HCEC 1CT (cell line): ENCODE measurements around the gene KASH5.
"Not testable (repeated sequence)": the region's sequence is repeated elsewhere in the genome, so short reads cannot be mapped to it uniquely, and the experiment has no call there.

Source experiments
- DNase-seq: peaks from one replicate; pipeline ENCODE4 v3.0.0-alpha.2; 2017

Gene KASH5

GRCh38 chr19:49440439-49441209, 52.6 kb downstream of the KASH5 start:
- DNase-seq, result no peak

DNA sequence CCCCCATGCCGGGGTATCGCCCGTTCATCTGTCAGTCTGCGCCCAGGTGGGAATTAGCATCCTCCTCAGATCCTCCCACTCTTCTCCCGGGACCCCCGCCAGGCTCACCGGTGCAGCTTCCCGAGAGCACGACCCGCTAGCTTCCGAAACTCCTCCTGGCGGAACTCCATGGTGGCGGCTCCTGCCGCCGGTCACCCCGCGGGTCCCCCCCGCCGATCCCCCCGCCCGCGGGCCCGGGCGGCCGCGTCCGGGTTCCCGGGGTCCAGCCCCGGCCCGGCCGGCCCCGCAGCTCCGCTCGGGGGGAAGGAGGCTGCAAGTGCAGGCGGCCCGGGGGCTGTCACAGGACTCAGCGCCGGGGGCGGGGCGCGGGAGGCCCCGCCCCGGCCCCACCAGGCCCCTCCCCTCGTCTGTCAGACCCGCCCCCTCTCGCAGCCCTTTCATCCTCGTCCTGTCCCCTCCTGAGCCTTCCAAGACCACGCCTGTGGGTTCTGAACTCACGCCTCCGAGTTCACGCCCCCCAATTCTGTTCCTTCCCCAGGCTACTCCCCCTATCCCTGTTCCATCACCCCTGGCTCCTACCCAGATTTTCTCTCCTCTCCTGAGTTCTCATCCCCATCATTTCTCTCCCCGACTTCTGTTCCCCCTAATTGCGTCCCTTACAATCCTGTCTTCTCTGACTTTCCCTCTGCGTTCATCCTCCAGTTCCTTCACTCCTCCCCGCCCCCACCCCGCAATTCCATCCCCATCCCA, 53.3 kb downstream of the KASH5 start, which contains the start of gene SLC17A7:
Gene SLC17A7, minus strand, starts transcription at position 318 of the 750 bp plus-strand sequence. Its CDS starts 148 bp downstream, at position 170.
- DNase-seq, result no peak

- DNase-seq, result no peak
These were observed 53.9 kb downstream of the KASH5 start for GRCh38 chr19:49441960-49442350.

- DNase-seq, result peak; percentile 5
These were observed 54.3 kb downstream of the KASH5 start for GRCh38 chr19:49442354-49442753.

DNA sequence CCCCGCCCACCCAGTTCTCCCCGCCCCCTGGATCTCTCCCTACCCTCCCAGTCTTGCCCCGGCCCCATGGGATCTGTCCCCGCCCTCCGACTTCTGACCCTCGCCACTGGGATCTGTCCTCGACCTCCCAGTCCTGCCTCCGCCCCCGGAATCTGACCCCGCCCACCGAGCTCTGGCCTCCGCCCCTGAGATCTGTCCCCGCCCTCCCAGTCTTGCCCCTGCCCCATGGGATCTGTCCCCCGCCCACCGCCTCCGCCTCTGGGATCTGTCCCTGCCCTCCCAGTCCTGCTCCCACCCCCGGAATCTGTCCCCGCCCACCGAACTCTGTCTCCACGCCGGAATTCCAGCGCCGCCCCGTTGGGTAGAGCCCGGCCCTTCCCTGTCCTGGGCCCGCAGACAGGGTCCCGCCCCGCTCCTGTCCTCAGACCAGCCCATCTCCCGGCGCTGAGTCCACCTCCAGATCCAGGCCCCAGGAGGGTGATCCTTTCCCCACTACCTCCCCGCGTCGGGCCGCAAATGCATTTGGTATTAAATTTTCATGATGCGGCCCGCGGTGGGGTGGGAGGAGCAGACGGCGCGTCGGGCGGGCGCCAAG, 54.8 kb downstream of the KASH5 start:
- peak; percentile 86 for DNase-seq

- peak; percentile 94 for DNase-seq
These were observed 55.5 kb downstream of the KASH5 start for GRCh38 chr19:49443366-49444099.

GRCh38 chr19:49444100-49444700, 56.2 kb downstream of the KASH5 start:
- DNase-seq, result not testable (repeated sequence)

- DNase-seq, result no peak
These were observed 57.9 kb downstream of the KASH5 start for GRCh38 chr19:49445997-49446396.

DNA sequence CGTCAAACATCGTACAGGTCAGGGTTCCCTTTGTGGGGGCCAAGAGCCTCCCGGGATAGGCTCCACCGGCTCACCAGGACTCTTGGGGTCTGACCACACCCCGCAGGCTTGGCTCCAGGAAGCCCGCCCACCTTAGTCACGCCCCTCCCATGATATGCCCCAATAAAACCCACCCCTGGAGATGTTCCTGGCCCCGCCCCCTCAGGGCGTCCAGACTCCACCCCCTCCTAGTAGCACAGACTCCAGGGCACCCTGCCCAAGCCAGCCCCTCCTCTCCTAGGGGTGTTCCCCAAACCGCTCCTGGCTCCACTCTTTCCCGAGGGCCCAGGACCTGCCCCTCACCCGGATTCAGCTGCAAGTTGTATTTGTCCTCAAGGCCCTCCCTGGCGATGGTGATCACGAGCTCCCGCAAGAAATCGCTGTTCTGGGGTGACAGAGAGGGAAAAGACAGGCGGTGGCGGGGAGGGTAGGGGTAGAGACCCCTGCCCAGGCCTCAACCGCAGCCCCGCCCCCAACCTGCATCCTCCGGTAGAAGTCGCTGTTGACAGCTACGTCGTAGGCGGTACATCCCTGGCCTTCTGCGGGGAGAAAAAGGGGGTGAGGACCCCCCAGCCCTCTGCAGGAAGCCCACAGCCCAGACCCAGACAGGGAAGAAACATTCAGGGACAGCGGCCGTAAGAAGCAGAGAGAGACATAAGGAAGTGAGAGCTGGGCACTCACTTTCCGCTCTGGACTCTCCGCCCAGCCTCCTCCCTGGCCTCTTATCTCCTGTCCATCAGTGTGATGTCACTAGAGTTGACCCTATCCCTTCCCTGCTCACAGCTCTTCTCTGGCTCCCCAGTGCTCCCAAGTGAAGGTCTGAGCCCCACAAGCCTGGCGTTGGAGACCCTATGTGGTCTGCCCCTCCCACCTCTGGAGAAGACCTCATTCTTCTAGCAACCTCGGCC, 59.7 kb downstream of the KASH5 start:
- DNase-seq, result no peak

GRCh38 chr19:49448432-49448786, 60.4 kb downstream of the KASH5 start:
- DNase-seq, result no peak

DNA sequence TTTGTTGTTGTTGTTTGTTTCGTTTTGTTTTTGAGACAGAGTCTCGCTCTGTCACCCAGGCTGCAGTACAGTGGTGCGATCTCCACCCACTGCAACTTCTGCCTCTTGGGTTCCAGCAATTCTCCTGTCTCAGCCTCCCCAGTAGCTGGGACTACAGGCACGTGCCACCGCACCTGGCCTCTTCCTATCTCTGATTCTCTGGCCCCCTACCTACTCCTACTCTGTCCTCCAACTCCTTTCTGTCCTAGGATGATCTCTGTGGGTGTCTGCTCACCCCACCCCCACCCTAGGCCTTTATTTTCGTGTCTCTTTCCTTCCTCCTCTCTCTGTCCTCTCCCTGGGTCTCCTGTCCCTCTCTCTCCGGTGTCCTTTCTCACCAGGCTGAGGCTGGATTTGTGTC, 62.4 kb downstream of the KASH5 start:
- no peak for DNase-seq

DNA sequence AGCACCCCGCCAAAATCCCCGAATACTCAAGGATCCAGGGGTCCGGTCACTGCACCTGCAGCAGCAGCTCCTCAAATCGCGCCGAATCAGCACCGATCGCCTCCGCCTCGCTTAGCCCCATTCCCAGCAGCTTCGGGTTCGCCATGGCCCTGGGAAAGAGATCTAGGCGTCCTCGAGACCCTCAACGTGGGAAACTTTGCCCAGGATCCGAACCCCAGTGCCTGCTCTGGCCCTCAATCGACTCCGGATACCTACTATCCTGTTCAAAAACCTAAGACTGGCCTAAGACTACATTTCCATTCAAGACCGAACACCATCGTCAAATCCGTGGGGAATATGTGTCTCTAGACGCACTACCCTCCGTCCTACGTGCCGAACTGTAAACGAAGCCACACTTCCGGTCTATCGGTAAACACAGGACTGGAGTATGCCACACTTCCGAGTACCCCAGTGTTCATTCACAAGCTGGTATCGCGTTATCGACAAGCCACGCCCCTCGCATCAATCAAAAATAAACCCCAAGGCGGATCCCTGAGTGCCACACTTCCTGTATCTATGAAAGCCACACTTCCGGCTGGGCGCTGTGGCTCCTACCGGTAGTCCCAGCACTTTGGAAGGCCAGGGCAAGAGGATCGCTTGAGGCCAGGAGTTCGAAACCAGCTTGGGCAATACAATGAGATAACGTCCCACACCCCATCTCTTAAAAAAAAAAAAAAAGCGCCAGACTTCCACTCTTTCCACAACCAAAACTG, 63.6 kb downstream of the KASH5 start, which contains the start of gene PIH1D1:
Gene PIH1D1, minus strand, starts transcription at position 385 of the 752 bp plus-strand sequence. Its CDS starts 240 bp downstream, at position 145.
- DNase-seq, result peak; percentile 100

DNA sequence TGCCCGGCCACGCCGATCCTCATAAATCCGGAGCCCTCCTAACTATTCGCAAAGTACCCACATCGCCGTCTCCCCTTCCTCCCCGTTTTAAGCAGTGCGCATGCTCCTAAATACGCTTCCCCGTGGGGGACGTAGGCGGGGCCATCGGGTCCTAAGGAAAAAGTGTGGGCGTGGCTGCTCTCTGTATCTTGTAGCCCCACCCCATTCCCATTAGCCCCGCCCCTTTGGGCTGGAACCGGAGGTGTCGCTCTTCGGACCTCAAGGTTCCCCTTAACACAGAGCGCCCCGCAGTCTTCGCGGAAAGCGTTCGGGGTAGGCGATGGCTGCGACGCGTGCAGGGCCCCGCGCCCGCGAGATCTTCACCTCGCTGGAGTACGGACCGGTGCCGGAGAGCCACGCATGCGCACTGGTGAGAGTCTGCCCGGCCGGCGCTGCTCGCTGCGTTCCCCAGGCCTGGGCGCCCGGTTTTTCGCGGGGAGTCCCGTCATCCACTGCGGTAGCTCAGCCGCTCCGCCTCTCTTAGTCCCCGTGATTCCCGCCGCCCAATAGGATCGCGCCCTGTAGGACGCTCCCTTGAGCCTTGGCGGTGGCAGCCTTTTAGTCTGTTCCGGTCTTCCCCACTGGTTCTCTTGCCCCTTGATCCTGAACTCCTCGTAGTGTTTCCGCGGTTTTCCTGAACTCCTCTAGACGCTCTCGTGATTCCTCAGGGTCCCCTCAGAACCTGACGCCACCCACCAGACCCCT, 65.1 kb downstream of the KASH5 start, which contains the start of gene ALDH16A1:
Gene ALDH16A1, plus strand, starts transcription at position 213 of the 744 bp plus-strand sequence. Its CDS starts 107 bp downstream, at position 320.
- peak; percentile 97 for DNase-seq

GRCh38 chr19:49453757-49454240, 65.8 kb downstream of the KASH5 start:
- DNase-seq, result no peak

DNA sequence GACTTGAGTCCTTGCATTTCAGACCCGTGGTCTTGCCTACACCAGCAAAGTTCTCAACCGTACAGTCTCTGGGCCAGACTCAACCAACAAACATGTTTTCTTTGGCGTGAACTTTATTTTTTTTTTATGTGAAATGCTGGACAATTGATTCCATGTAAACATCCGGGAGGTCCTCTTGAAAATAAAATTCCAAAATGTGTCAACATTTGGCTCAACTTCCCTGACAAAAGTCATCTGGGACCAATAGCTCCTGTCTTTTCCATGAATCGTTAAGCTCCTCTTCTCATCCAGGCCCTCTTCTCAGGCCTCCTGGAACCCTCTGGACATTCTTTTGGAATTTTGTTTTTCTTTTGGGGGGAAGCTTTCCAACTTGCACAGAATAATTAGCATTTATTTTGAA, 67.7 kb downstream of the KASH5 start:
- DNase-seq, result no peak

- no peak for DNase-seq
These were observed 68.3 kb downstream of the KASH5 start for GRCh38 chr19:49456326-49456725.

DNA sequence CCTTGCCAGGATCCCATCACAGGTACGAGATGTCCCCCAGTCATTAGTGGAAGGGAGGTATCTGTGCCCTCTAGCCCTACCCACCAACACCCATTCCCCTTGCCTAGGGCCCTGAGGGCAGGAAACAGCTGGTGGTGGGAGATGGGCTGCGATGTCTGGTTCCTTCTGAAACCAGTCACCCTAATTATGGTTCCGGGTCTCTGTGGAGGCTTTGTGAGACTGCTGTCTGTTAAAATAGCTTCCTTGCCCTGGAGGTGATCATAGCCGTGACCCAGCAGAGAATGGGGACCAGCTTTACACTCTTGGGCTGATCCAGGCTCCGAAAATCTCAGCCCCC, 70.5 kb downstream of the KASH5 start:
- DNase-seq, result no peak

DNA sequence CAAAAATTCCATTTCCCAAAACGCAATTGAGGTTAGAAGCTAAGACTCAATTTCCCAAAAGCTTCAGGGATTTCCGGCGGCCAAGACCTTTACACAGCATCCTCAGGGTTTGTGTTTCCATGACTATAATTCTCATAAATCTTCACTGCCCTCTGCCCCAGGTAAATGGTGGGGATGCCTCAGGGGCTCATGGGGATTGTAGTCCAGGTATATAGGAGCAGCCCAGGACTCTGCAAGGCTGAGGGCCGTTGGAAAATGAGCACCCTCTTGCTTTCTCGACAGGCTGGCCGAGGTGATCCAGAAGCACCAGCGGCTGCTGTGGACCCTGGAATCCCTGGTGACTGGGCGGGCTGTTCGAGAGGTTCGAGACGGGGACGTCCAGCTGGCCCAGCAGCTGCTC, 71.3 kb downstream of the KASH5 start:
- no peak for DNase-seq

GRCh38 chr19:49461130-49461529, 73.1 kb downstream of the KASH5 start:
- not testable (repeated sequence) for DNase-seq

- no peak for DNase-seq
These were observed 73.6 kb downstream of the KASH5 start for GRCh38 chr19:49461656-49462055.
